ENCODE measurements around the gene NUFIP2.
"Not testable (repeated sequence)": the region's sequence is repeated elsewhere in the genome, so short reads cannot be mapped to it uniquely, and the experiment has no call there.

NUFIP2 gene

GRCh38 chr17:29293890-29294579 lies at the start of gene NUFIP2:
TSS of gene NUFIP2 (minus strand) at chr17:29294148. CDS start at chr17:29294059, 89 bp downstream.
- DNase-seq (ENCODE audit: low read depth in 2 of 3, low spot score in 2 of 3), result peak; percentile 92 to 95 (median 95)

GRCh38 chr17:29342158-29342765 lies 48.3 kb upstream of the NUFIP2 start:
- no peak for DNase-seq (ENCODE audit: low read depth in 2 of 3, low spot score in 2 of 3)

GRCh38 chr17:29341726-29342125 lies 47.8 kb upstream of the NUFIP2 start:
- no peak for DNase-seq (ENCODE audit: low read depth in 2 of 3, low spot score in 2 of 3)

GRCh38 chr17:29339016-29339415 lies 45.1 kb upstream of the NUFIP2 start:
- not testable (repeated sequence) for DNase-seq (ENCODE audit: low read depth in 2 of 3, low spot score in 2 of 3)

- no peak for DNase-seq (ENCODE audit: low read depth in 2 of 3, low spot score in 2 of 3)
Observed at GRCh38 chr17:29331708-29332085, 37.7 kb upstream of the NUFIP2 start.

- no peak for DNase-seq (ENCODE audit: low read depth in 2 of 3, low spot score in 2 of 3)
Observed at GRCh38 chr17:29331075-29331707, 37.2 kb upstream of the NUFIP2 start.

- DNase-seq (ENCODE audit: low read depth in 2 of 3, low spot score in 2 of 3), result no peak
Observed at GRCh38 chr17:29327412-29327811, 33.5 kb upstream of the NUFIP2 start.

- DNase-seq (ENCODE audit: low read depth in 2 of 3, low spot score in 2 of 3), result no peak
Observed at GRCh38 chr17:29326023-29326813, 32.3 kb upstream of the NUFIP2 start.

- no peak for DNase-seq (ENCODE audit: low read depth in 2 of 3, low spot score in 2 of 3)
Observed at GRCh38 chr17:29322363-29322762, 28.4 kb upstream of the NUFIP2 start.

- no peak for DNase-seq (ENCODE audit: low read depth in 2 of 3, low spot score in 2 of 3)
Observed at GRCh38 chr17:29303386-29303785, 9.4 kb upstream of the NUFIP2 start.

GRCh38 chr17:29299031-29299430 lies 5.1 kb upstream of the NUFIP2 start:
- DNase-seq (ENCODE audit: low read depth in 2 of 3, low spot score in 2 of 3), result no peak

GRCh38 chr17:29295420-29295819 lies 1.5 kb upstream of the NUFIP2 start:
- no peak for DNase-seq (ENCODE audit: low read depth in 2 of 3, low spot score in 2 of 3)

GRCh38 chr17:29294580-29294900 lies 592 bp upstream of the NUFIP2 start:
- no peak for DNase-seq (ENCODE audit: low read depth in 2 of 3, low spot score in 2 of 3)

GRCh38 chr17:29292992-29293889 lies 707 bp downstream of the NUFIP2 start:
- peak; percentile 36 to 48 (median 44) for DNase-seq (ENCODE audit: low read depth in 2 of 3, low spot score in 2 of 3)

- DNase-seq (ENCODE audit: low read depth in 2 of 3, low spot score in 2 of 3), result peak; percentile 14 to 31 (median 28)
Observed at GRCh38 chr17:29292071-29292991, 1.6 kb downstream of the NUFIP2 start.

- no peak for DNase-seq (ENCODE audit: low read depth in 2 of 3, low spot score in 2 of 3)
Observed at GRCh38 chr17:29291163-29291752, 2.7 kb downstream of the NUFIP2 start.

- DNase-seq (ENCODE audit: low read depth in 2 of 3, low spot score in 2 of 3), result no peak
Observed at GRCh38 chr17:29289852-29290251, 4.1 kb downstream of the NUFIP2 start.

- DNase-seq (ENCODE audit: low read depth in 2 of 3, low spot score in 2 of 3), result no peak
Observed at GRCh38 chr17:29283961-29284360, 10.0 kb downstream of the NUFIP2 start.

- DNase-seq (ENCODE audit: low read depth in 2 of 3, low spot score in 2 of 3), result no peak
Observed at GRCh38 chr17:29283496-29283895, 10.5 kb downstream of the NUFIP2 start.

Data from activated CD8-positive, alpha-beta memory T cell treated with anti-CD3 and anti-CD28 coated beads for 48 hours (primary cell).